H7 (cell line): ENCODE measurements around the gene MLN. TPM values are rescaled to one million over a fixed set of nuclear protein-coding genes. Genes with fewer than 3 reads are reported as not detected.

Experiments
- total RNA-seq: library from RNA; depleted of rRNA; stranded (reverse); fragments of >200 nt; shearing (Covaris generic); gene quantifications from 2 replicates; pipeline ENCODE4 v1.2.3, GENCODE V29; 2014; rRNA removed

MLN gene
- total RNA-seq, 1 experiment from 2014 or later, result not detected

Other genes starting within 250 kb of the MLN start
- gene BAK1, start 223.7 kb downstream of the MLN start, total RNA-seq, result 45.9 and 50.5 TPM in 2 replicates
- gene ITPR3, start 182.7 kb downstream of the MLN start, total RNA-seq, result 23.4 and 26.0 TPM in 2 replicates
- gene UQCC2, start 92.3 kb downstream of the MLN start, total RNA-seq, result 67.1 and 93.6 TPM in 2 replicates
- gene IP6K3, start 57.1 kb downstream of the MLN start, total RNA-seq, result 0.07 TPM in 1 of 2 replicates, not detected in the other
- gene LEMD2, start 14.9 kb downstream of the MLN start, total RNA-seq, result 74.6 and 79.6 TPM in 2 replicates